Transverse colon (tissue), 4 donors: ENCODE measurements around the gene MRPL52. TPM values are rescaled to one million over a fixed set of nuclear protein-coding genes. Genes with fewer than 3 reads are reported as not detected.
A peak's percentile ranks its signal among the peaks of the same experiment; 100 is the strongest.
"Not testable (repeated sequence)": the region's sequence is repeated elsewhere in the genome, so short reads cannot be mapped to it uniquely, and the experiment has no call there.

Experiments
- DNase-seq: peaks from one replicate; pipeline ENCODE4 v3.0.0-alpha.2; 2019
- H3K27ac ChIP-seq, 4 donors: fragments of 200-600 bp; sonication (generic); 2 replicates each; pipeline ENCODE4 v1.5.1; 2016 to 2018; ENCODE audit warnings: inconsistent platforms in 4 of 4
- H3K27me3 ChIP-seq: fragments of 200-600 bp; sonication (generic); 2 replicates; pipeline ENCODE4 v1.5.1; 2017; ENCODE audit warnings: inconsistent platforms
- H3K36me3 ChIP-seq, 4 donors: fragments of 200-600 bp; sonication (generic); 2 replicates each; pipeline ENCODE4 v1.5.1; 2017 to 2019; ENCODE audit warnings: inconsistent platforms in 4 of 4
- H3K4me1 ChIP-seq, 4 donors: fragments of 200-600 bp; sonication (generic); 2 replicates each; pipeline ENCODE4 v1.5.1; 2017 to 2020; ENCODE audit warnings: inconsistent platforms in 4 of 4
- H3K4me3 ChIP-seq, 4 donors: fragments of 200-600 bp; sonication (generic); 1 replicate in 1 of 4; 2 replicates in 3 of 4; pipeline versions ENCODE4 v1.5.1 to v1.6.1; 2017 to 2019; ENCODE audit warnings: inconsistent platforms in 4 of 4
- H3K9me3 ChIP-seq, 2 donors: fragments of 200-600 bp; sonication (generic); 2 replicates each; pipeline ENCODE4 v1.5.1; 2017 to 2019; ENCODE audit warnings: inconsistent platforms in 2 of 2
- EP300 ChIP-seq: sonication (generic); formaldehyde crosslinking; IDR thresholded peaks from one replicate; pipeline ENCODE4 v1.6.1; 2017; ENCODE audit warnings: antibody characterized with exemption, low read depth
- POLR2A ChIP-seq: fragments of 450-650 bp; IDR thresholded peaks from one replicate; pipeline ENCODE4 v1.6.1; 2016; ENCODE audit warnings: antibody characterized with exemption, mild to moderate bottlenecking, moderate library complexity
- POLR2AphosphoS5 ChIP-seq, 3 donors: sonication (generic); formaldehyde crosslinking; IDR thresholded peaks; one replicate each; pipeline ENCODE4 v1.6.1; 2016; ENCODE audit warnings: antibody characterized with exemption in 3 of 3
- WGBS, 2 donors: methylation state at CpG; one replicate each; pipeline ENCODE4 v1.1.5; 2018; ENCODE audit warnings: low coverage in 1 of 2; 5-methylcytosine and 5-hydroxymethylcytosine counted together
- in situ Hi-C, 4 donors: fragments of 200-750 bp; cut with MboI; loops; one replicate each; pipeline versions ENCODE4 v1.15.0 to v1.15.1; 2017; ENCODE audit warnings: low sequenced_read_pairs in 3 of 4, low pct_ligation_motif_present in 1 of 4, low pct_unique_long_range_greater_than_20kb in 1 of 4
- intact Hi-C: fragments of 100-400 bp; cut with DNase I; formaldehyde crosslinking; loops from one replicate; pipeline ENCODE4 v1.15.1; 2023; ENCODE audit warnings: low total_unique reads
- total RNA-seq, 4 donors: library from RNA; depleted of rRNA; stranded (reverse); fragments of >200 nt; gene quantifications; one replicate each; pipeline ENCODE4 v1.1.0, GENCODE V29; 2016
- TF ChIP-seq, protein P1 (sequence below), 5 experiments: fragments of 200-600 bp in 3 of 5; fragments of 450-650 bp in 2 of 5; sonication (generic) in 3 of 5; IDR thresholded peaks; 1 replicate in 2 of 5; 2 replicates in 3 of 5; pipeline ENCODE4 v1.5.1; 2016 to 2017; ENCODE audit warnings: antibody characterized with exemption in 5 of 5, inconsistent platforms in 3 of 5, mild to moderate bottlenecking in 2 of 5, moderate library complexity in 1 of 5

Gene MRPL52
- total RNA-seq, 4 donors from 2014 or later, result 7.5 to 44.3 (median 23.8) TPM; not detected in 1

DNA sequence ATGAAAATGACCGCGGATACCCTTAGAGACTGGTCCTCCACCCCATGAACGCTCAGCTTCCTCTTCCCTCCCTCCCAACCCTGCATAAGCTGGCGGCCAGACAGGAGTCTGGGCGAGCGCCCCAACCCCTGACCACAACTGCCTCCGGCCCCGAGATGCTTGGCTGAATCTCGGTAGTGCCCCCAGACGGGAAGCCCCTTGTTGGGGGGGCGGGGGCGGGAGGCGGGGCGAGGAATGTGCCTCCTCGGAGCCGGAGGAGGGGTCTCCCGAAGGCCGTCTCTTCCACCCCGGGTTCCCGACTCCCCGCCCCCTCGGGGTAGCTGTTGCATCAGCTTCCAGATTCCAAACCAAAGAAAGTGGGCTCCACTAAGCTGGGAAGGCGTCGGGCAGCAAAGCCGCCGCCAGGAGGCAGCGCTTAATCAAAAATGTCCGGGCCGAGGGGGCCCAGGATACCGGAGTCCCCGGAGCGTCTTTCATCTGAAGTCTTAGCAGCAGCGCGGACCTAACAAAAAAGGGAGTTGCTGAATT lies 7.1 kb upstream of the MRPL52 start:
- H3K4me3 ChIP-seq, result peak overlapping the region; percentile 25 to 48 (median 34)
- peak; percentile 81 for DNase-seq
- H3K4me1 ChIP-seq, result peaks cover 4 to 32% (median 22%) of the 10 kb centered on the region in 4 donors
- no peaks in the 10 kb centered on the region for H3K36me3 ChIP-seq
- H3K27me3 ChIP-seq, result no peaks in the 10 kb centered on the region
- in situ Hi-C loops (no loop called here), intact Hi-C loops (loop anchor here (1.0 to 10.0 kb wide), 2 partner anchors 31 to 268 kb away; no protein-coding TSS in a partner anchor)
- H3K27ac ChIP-seq, result peak overlapping the region; percentile 45 to 68 (median 64)
- H3K9me3 ChIP-seq, result no peaks in the 10 kb centered on the region
- TF ChIP-seq, protein P1, sequence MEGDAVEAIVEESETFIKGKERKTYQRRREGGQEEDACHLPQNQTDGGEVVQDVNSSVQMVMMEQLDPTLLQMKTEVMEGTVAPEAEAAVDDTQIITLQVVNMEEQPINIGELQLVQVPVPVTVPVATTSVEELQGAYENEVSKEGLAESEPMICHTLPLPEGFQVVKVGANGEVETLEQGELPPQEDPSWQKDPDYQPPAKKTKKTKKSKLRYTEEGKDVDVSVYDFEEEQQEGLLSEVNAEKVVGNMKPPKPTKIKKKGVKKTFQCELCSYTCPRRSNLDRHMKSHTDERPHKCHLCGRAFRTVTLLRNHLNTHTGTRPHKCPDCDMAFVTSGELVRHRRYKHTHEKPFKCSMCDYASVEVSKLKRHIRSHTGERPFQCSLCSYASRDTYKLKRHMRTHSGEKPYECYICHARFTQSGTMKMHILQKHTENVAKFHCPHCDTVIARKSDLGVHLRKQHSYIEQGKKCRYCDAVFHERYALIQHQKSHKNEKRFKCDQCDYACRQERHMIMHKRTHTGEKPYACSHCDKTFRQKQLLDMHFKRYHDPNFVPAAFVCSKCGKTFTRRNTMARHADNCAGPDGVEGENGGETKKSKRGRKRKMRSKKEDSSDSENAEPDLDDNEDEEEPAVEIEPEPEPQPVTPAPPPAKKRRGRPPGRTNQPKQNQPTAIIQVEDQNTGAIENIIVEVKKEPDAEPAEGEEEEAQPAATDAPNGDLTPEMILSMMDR (IDR thresholded peaks at IDR 0.05), result peak; percentile 83 to 87 (median 83)
- no peak for TF ChIP-seq EP300
- 0 to 4% methylated on average over 6 to 21 of the region's 34 CpGs for WGBS, 2 donors

DNA sequence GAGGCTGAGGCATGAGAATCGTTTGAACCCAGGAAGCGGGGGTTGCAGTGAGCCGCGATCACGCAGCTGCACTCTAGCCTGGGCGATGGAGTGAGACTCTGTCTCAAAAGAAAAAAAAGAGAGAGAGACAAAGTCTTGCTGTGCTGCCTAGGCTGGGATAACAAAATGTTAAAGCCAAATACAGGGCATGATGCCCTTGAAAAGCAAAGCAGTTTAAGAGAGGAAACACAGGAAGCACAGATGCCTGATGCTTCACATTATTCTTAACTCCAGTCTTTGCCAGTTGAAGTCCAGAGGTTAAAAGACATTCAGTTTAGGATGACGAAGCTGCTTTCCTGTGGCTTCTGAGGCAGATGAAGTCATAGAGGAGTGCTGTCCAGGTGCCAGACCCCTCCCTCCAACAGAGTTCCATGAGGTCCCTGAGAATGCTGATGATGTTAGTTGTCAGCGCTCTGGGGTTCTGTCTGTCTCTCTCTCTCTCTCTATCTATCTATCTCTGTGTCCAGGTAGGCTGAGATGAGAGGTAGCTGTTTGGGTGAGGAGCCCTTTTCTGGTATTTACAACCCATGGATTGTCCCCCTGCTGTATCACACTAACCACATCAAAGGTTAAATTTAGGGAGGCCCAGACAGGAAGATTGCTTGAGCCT lies 4.9 kb upstream of the MRPL52 start:
- intact Hi-C loops (loop anchor here (10.0 kb wide), 1 partner anchor 270 kb away; no protein-coding TSS in a partner anchor), in situ Hi-C loops (loop anchor here in 1 of 4 donors (25.0 kb wide), 1 partner anchor 238 kb away; the partner anchor contains the start of genes ABHD4 and DAD1)
- Histone ChIP-seq H3K27ac (no peak overlapping the region), H3K27me3 (no peaks in the 10 kb centered on the region), H3K4me3 (no peak overlapping the region), H3K4me1 (peaks cover 4 to 33% (median 15%) of the 10 kb centered on the region in 4 donors), H3K36me3 (no peaks in the 10 kb centered on the region), H3K9me3 (no peaks in the 10 kb centered on the region)
- 47 to 50% methylated on average over 3 to 8 of the region's 8 CpGs for WGBS, 2 donors
- TF ChIP-seq, protein P1 (IDR thresholded peaks at IDR 0.05), result no peak
- TF ChIP-seq EP300 (no peak), POLR2AphosphoS5 (IDR thresholded peaks at IDR 0.05) (no peak)
- DNase-seq, result no peak

- H3K4me3 ChIP-seq, result peak overlapping the region in 3 of 4 donors; percentile 71 to 81 (median 76)
- in situ Hi-C loops, result loop anchor here in 1 of 4 donors (25.0 kb wide), 1 partner anchor 242 kb away; the partner anchor contains the start of genes ABHD4 and DAD1
Observed at GRCh38 chr14:22829076-22829660, 519 bp upstream of the MRPL52 start.

DNA sequence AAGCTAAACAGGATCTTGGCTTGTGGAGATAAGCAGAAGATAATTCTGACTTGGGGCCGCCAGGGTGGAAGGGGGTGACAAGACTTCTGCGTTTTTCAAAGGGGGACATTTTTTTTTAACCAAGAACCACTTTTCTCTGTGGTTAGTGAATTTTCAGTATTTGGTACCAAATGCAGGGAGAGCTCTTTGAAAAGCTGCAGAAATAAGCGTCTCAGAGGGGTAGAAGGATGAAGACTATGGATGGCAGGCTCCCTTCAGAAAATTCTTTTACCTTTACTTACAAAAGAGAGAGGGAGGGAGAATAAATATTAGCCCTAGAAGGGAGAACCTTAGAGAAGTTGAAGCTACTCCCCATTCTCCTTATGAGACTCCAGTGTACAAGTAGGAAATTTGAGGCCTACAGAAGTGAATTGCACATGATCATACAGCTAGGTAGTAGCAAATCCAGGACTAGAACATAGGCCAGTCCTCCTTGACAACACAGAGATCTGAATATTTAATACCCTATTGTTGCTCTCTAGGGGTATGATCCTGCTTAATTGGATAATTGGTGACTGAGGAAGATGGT lies 840 bp downstream of the MRPL52 start:
- in situ Hi-C loops, result loop anchor here in 1 of 4 donors (25.0 kb wide), 1 partner anchor 243 kb away; the partner anchor contains the start of genes ABHD4 and DAD1

More at GRCh38 chr14:22829076-22829660, 519 bp upstream of the MRPL52 start:
- intact Hi-C loops, result loop anchor here (10.0 kb wide), 1 partner anchor 274 kb away; no protein-coding TSS in a partner anchor
- H3K36me3 ChIP-seq, H3K27me3 ChIP-seq, DNase-seq, H3K9me3 ChIP-seq: not testable (repeated sequence)
- peaks cover 6 to 19% (median 7%) of the 10 kb centered on the region in 4 donors for H3K4me1 ChIP-seq
- 84 to 95% methylated on average over 10 to 12 of the region's 12 CpGs for WGBS, 2 donors
- peak overlapping the region; percentile 80 to 87 (median 82) for H3K27ac ChIP-seq

More for the DNA sequence above, 840 bp downstream of the MRPL52 start:
- peaks cover 0 to 5% (median 2%) of the 10 kb centered on the region in 4 donors for H3K36me3 ChIP-seq
- H3K9me3 ChIP-seq, result no peaks in the 10 kb centered on the region
- peak overlapping the region in 3 of 4 donors; percentile 81 to 87 (median 84) for H3K27ac ChIP-seq
- no peaks in the 10 kb centered on the region for H3K27me3 ChIP-seq
- peaks cover 6 to 15% (median 7%) of the 10 kb centered on the region in 4 donors for H3K4me1 ChIP-seq
- intact Hi-C loops, result no loop called here
- H3K4me3 ChIP-seq, result peak overlapping the region in 3 of 4 donors; percentile 71 to 81 (median 76)
- WGBS, 2 donors, result 23% methylated on average over 3 of the region's 3 CpGs
- no peak for DNase-seq
- TF ChIP-seq POLR2A, result no peak
- TF ChIP-seq POLR2AphosphoS5 (IDR thresholded peaks at IDR 0.05), result no peak
- TF ChIP-seq EP300, result no peak
- TF ChIP-seq, protein P1 (IDR thresholded peaks at IDR 0.05), result no peak
